Measurements from ENCODE around the gene PIPOX.

- TF ChIP-seq CTCF (IDR thresholded peaks at IDR 0.05), result no peak
- no peak for TF ChIP-seq POLR2A (IDR thresholded peaks at IDR 0.05)
Observed at GRCh38 chr17:29007456-29007855, 35.5 kb upstream of the PIPOX start.

Measured in right lobe of liver (tissue), 4 donors.